Measurements from ENCODE around the gene MT1H. TPM values are rescaled to one million over a fixed set of nuclear protein-coding genes. Genes with fewer than 3 reads are reported as not detected.

Gene MT1H
- total and polyA plus RNA-seq, 2 of the 13 experiments (the other 11 are each of a cell fraction or from before 2014, with no cell fraction given), result 0.60 TPM; not detected in 1

- no peak for TF ChIP-seq ZFP36L1 (CRISPR knock-in tag; IDR thresholded peaks at IDR 0.05)
- TF ChIP-seq NFE2L1 (CRISPR knock-in tag; IDR thresholded peaks at IDR 0.05; ENCODE audit: borderline replicate concordance), result peak; percentile 6; the same call in 1 of the 2 replicates
- no peak for TF ChIP-seq ZNF569 (CRISPR knock-in tag; IDR thresholded peaks at IDR 0.05; ENCODE audit: borderline replicate concordance)
- TF ChIP-seq ZNF143 (CRISPR knock-in tag; IDR thresholded peaks at IDR 0.05), result no peak
- no peak for TF ChIP-seq AHR (CRISPR knock-in tag; IDR thresholded peaks at IDR 0.05)
- TF ChIP-seq ARID4A (CRISPR knock-in tag; IDR thresholded peaks at IDR 0.05; ENCODE audit: borderline replicate concordance), result 0 out of 2 replicates have a peak, but pooled peaks have one; percentile 32
- no peak for TF ChIP-seq ATF7 (IDR thresholded peaks at IDR 0.05)
- TF ChIP-seq ATF7 (CRISPR knock-in tag; IDR thresholded peaks at IDR 0.05), result 0 out of 2 replicates have a peak, but pooled peaks have one; percentile 3
- TF ChIP-seq BCLAF1 (IDR thresholded peaks at IDR 0.05), result no peak
- TF ChIP-seq ZNF775 (CRISPR knock-in tag; IDR thresholded peaks at IDR 0.05; ENCODE audit: borderline replicate concordance), result no peak
- TF ChIP-seq WIZ (CRISPR knock-in tag; IDR thresholded peaks at IDR 0.05), result no peak
- no peak for TF ChIP-seq IKZF5 (CRISPR knock-in tag; IDR thresholded peaks at IDR 0.05)
- TF ChIP-seq ZNF510 (CRISPR knock-in tag; IDR thresholded peaks at IDR 0.05; ENCODE audit: low read depth), result no peak
- TF ChIP-seq CREB3 (CRISPR knock-in tag; IDR thresholded peaks at IDR 0.05), result no peak
- no peak for TF ChIP-seq DR1 (CRISPR knock-in tag; IDR thresholded peaks at IDR 0.05)
- TF ChIP-seq FOXK1 (CRISPR knock-in tag; IDR thresholded peaks at IDR 0.05; ENCODE audit: borderline replicate concordance, low read depth), result no peak
- TF ChIP-seq JARID2 (CRISPR knock-in tag; IDR thresholded peaks at IDR 0.05; ENCODE audit: insufficient replicate concordance), result no peak
- TF ChIP-seq TERF1 (CRISPR knock-in tag; IDR thresholded peaks at IDR 0.05), result no peak
- no peak for TF ChIP-seq GTF3A (CRISPR knock-in tag; conservative IDR thresholded peaks at IDR 0.05)
Measured at GRCh38 chr16:56682703-56683397, 13.2 kb downstream of the MT1H start (continued).

Measured in HepG2 (cell line).